Non-pigmented ciliary epithelial cell (primary cell): ENCODE measurements around the gene STPG2.
"Not testable (repeated sequence)": the region's sequence is repeated elsewhere in the genome, so short reads cannot be mapped to it uniquely, and the experiment has no call there.

Experiments
- DNase-seq: peaks from one replicate; pipeline ENCODE4 v3.0.0-alpha.2; 2010; ENCODE audit warnings: low read depth

Gene STPG2

DNA sequence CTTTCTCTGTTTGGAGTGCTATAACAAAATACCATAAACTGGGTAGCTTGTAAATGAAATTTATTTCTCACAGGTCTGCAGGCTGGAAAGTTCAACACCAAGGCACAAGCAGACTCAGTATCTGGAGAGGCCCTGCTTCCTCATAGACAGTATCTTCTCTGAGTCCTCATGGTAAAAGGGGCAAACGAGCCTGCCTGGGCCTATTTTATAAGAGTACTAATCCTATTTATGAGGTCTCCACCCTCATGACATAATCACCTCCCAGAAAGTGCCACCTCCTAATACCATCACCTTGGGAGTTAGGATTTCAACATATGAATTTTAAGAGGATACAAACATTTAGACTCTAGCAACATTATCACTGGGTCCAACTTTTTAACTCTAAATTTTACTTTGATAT lies 200.3 kb downstream of the STPG2 start:
- no peak for DNase-seq

DNA sequence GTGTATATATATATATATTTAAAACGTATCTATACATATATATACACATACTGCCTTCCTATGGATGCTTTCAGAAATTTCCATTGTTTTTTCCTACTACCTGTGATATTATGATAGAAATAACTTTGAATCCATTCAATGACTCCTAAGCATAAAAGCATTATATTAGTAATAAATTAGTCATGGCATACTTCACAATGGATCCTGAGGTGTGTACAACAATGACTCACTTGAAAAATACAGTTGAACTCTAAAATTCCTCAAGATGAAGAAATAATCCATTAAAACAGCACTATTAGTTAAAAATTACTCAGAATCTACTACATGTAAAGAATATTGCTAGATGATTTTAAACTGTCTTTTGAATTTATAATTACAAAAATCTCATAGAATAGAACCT lies 201.1 kb downstream of the STPG2 start:
- DNase-seq: no peak

DNA sequence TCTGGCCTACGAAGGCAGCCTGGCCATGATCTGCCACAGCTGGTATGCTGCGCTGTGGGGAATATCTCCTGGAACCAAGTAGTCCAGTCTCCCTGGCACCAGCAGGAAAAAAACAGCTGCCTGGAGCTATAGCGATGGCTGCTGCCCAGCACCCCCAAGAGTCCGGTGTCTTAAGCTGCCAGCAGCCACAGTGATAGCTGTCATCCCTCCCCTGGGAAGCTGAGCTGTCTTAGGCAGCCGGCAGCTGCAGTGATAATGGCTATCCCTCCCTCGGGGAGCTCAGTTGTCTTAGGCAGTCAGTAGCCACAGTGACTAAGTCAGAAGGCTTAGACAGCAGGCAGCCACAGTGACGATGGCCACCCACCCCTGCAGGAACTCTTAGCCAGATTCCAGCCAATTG lies 205.1 kb downstream of the STPG2 start:
- no peak for DNase-seq

DNA sequence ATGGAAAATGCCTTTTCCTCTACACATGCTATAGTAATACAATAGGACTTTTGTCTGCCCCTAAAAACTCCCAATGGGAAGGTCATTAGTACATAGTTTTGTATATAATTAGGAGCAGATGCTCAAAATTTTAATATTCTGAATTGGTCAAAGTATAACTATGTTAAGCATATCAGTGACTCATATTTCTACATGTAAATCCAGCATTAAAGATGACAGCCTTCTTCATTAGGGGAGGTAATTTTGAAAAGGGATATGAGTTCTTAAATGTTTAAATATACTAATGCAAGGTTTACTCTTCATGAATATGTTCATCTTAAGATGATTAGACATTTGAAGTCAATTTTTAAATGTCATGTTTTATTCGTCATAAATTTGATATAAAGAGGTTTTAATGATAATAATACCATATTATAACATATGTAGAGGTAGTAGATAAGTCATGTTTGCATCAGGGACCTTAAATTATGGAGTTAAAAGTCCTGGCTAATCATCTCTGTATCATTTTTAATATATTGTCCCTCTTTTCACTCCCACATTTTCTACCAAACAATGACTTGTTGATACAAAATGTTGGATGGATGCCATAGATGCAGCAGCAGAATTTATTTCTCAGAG lies 218.8 kb downstream of the STPG2 start:
- no peak for DNase-seq

DNA sequence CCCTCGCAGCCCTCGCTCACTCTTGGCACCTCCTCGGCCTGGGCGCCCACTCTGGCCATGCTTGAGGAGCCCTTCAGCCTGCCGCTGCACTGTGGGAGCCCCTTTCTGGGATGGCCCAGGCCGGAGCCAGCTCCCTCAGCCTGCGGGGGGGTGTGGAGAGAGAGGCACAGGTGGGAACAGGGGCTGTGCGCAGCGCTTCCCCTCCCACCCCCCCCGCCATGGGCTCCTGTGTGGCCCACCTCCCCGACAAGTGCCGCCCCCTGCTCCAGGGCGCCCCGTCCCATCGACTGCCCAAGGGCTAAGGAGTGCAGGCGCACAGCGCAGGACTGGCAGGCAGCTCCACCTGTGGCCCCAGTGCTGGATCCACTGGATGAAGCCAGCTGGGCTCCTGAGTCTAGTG lies 220.2 kb downstream of the STPG2 start:
- no peak for DNase-seq

DNA sequence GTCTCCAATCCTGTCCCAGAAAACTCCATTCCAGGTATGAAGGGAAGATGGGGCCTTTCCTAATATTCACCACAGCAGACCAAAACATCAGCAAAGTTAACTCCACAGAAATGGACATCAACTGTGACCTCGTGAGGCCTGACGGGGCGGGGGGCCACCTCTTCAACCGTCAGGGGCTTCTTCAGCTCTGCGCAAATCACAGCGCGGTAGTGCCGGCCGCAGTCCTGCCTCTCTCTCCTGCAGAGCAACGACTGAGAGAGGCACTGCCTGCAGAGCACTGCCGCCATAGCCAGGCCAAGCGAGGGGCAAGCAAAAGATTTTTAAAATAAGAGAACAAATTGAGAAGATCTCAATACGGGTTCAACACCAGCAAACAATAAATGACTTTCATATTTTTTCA lies 226.2 kb downstream of the STPG2 start:
- no peak for DNase-seq

DNA sequence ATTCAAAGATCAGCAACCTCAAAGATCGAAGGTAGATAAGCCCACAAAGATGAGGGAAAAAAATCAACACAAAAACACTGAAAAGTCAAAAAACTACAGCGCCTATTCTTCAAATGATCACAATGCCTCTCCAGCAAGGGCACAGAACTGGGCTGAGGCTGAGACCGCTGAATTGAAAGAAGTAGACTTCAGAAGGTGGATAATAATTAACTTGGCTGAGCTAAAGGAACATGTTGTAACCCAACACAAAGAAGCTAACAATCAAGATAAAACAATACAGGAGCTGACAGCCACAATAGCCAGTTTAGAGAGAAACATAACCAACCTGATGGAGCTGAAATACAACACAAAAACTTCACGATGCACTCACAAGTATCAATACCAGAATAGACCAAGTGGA lies 231.1 kb downstream of the STPG2 start:
- DNase-seq: no peak

DNA sequence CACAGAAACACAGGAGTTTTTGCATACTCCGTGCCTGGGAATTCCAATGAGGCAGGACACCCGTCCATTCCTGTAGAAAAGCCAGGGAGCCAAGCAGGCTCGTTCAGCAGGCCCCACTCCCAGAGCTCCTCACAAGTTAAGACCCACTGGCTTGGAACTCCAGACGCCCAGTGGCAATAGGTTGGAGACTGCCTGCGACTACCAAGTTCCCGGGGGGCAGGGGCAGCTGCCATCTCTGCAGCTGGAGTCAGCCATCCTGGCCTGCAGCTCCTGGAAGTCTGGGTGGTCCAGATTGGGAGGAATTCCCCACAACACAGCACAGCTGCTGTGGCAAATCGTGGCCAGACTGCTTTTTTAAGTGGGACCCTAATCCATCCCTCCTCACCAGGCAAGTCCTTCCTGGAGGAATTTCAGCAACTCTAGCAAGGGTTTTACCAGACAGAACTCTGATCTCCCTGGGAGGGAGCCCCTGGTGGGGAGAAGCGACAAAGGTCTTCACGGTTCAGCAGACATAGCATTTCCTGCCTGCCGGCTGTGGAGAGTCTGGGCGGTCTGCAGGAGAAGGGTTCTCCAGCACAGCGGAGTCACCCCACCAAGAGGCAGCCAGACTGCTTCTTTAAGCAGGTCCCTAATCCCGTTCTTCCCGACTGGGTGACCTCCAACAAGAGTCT lies 231.9 kb downstream of the STPG2 start:
- no peak for DNase-seq

DNA sequence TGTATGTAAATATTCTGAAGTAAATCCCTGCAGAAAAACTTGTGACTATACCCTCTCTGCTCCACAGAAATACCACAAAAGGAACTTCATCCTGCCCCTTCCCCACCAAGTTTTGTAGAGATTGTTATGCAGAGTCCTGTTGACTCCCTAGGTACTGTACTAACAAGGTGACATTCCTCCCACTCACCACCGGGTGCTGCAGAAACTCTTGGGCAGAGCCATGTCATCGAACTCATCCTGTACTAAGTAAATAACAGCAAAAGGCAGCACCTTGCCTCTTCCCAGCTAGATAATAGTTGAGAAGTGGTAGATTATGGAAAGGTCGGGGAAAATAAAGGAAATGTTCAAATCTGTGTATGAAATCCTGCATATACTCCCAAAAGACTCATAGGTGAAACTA lies 233.3 kb downstream of the STPG2 start:
- no peak for DNase-seq

DNA sequence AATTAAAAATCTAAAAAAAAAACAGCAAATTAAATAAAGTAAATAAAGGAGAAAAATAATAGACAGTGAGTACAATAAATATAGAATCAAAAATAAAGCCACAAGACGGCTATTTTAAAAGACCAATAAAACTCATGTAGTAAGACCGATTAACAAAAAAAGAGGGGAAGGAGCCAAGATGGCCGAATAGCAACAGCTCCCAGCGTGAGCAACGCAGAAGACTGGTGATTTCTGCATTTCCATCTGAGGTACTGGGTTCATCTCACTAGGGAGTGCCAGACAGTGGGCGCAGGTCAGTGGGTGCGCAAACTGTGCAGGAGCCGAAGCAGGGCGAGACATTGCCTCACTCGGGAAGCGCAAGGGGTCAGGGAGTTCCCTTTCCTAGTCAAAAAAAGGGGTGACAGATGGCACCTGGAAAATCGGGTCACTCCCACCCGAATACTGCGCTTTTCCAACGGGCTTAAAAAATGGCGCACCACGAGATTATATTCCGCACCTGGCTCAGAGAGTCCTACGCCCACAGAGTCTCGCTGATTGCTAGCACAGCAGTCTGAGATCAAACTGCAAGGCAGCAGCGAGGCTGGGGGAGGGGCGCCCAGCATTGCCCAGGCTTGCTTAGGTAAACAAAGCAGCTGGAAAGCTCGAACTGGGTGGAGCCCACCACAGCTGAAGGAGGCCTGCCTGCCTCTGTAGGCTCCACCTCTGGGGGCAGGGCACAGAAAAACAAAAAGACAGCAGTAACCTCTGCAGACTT lies 239.7 kb downstream of the STPG2 start:
- DNase-seq: not testable (repeated sequence)

DNA sequence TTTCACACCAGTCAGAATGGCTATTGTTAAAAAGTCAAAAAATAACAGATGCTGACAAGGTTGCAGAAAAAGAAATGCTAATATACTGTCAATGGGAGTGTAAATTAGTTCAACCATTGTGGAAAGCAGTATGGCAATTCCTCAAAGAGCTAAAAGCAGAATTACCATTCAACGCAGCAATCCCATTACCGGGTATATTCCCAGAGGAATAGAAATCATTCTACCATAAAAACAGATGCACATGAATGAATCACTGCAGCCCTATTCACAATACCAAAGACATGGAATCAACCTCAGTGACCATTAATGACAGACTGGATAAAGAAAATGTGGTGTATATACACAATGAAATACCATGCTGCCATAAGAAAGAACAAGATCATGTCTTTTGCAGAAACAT lies 243.0 kb downstream of the STPG2 start:
- no peak for DNase-seq

DNA sequence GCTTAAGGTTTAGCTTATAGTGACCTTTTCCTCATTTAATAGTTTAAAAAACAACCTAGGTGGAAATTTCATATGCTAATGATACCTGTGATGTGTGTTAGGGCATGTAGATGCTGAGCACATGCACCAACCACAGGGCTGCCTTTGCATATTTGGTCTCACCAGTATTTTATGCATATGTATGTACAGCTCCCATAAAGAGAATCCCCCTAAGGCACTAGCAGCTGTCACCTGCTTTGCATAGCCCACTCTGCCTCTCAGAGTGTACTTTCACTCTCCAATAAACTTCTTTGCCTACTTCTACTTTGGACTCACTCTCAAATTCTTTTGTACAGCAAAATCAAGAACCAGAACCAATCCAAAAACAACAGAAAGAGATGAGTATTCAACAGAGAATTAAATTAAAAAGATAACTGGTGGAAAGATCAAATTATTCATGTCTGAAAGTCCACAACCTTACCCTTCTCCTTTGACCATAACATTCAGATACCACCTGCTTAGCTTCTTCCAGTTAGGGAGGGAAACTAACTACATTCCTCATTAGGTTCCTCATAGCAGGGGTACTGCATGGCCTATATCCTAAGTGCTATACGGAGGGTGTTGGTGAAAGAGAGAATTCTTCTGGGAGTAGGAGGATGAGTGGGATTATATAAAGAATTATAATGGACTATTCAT lies 250.5 kb downstream of the STPG2 start:
- DNase-seq: no peak

DNA sequence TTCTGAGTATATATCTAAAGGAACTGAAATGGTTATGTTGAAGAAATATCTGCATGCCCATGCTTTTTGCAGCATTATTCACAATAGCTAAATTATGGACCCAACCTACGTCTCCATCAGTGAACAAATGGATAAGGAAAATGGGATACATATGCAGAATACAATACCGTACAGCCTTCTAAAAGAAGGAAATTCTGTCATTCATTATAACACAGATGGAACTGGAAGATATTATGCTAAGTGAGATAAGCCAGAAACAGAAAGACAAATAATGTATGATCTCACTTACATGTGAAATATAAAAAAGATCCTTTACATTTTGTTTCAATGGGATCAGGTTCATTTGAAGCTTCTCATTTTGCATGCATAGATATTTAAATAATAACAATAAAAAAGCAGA lies 263.3 kb downstream of the STPG2 start:
- no peak for DNase-seq

DNA sequence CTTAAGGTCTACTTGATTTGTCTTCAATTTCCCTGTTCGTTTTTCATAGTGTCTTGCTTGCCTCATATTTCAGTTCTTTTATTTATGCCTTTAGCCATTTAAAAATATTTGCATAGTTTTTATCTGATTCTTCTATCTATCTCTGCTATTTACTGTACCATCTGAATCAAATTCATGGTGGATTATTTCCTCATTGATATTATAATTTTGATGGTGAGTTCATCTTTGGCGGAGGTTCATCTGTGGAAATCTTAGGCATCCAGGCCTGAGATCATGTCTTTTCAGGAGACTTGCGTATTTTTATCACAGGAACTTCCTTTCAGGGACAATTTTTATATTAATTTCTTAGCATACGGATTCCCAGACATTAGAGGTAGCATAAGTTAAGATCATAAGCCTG lies 275.2 kb downstream of the STPG2 start:
- no peak for DNase-seq

DNA sequence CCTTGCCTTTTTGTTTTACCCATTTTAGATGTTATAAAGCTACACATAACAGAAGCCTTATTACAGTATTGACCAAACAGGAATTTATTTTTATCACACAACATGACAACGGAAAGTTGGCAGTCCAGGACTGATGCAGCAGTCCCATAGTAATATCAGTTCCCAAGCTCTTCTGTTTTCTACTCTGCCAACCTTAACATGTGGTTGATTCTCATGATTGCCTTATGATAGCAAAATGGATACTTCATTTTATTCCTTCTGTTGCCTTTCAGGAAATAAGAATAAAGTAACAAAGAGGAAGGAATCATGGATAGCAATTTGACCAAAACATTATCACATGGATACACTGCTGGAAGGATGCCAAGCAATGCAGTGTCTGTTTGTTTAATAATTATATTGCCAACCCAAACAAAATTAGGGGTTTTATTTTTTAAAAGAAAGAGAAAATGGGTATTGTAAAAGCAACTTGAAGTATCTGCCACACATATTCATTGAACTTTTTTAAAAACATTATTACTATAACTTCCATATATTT lies 275.7 kb downstream of the STPG2 start:
- no peak for DNase-seq

DNA sequence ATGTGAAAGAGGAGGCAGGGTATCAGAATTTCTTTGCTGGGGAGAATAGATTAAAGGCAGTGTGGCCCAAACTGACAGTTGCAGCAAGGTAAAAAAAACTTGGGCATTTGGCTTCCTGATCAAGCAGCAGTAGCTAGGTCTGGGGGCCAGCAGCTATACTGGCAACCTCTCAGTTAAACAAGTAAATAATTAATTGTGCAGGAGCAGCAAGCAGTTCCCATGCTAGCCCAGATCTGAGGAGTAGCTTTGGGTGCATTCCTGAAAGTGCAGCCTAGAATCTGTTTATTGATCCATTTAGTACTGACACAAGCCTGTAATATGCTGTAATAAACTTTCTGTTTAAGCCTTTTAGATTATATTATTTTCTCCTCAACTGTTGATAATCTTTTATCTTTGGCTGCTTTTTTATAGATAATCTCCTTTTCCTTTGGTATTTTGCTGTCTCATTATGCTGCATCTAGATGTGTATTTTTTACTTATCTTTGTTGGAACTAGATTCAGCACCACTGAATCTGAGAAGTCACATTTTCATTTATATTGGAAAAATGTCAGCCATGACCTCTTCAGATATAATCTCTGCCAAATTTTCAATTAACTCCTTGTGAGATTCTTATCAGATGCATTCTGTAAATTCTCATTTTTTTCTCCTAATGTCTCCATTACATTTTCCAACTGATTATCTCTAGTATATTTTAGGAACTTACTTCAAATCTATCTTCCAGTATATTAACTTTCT lies 276.3 kb downstream of the STPG2 start:
- DNase-seq: no peak

DNA sequence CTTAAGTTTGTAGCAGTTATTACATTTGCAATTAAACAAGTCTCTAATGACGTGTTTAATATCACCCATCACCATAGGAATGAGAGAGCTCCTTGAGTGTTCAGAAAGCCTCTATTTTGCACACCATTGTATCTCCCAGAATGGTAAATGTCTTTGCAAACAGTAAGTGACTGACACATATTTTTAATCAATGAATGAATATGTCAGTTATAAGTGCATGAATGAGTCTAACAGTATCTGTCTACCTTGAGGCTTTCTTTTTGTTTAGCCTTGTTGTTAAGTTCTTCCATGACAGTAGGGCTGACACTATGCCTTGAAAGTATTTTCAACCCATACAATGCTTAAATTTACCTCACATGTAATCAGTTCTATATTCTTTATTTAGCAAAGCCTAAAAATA lies 292.2 kb downstream of the STPG2 start:
- DNase-seq: no peak

DNA sequence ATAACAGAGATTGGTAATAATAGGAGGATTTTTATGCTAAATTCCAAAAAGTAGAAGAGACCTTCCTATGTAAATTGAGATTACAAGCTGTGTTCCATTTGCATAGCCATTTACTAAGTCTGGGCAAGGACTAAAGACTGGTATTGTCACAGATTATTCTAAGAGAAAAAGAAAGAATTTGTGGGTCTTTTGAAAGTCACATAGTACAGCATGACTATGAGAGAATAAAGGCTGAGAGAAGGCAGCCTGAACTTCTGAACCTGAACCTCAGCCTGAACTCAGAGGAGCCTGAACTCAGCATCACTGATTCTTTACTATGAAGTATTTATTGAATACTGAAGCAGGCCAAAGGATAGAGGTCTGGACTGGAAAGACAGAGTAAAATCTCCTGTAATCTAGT lies 297.5 kb downstream of the STPG2 start:
- DNase-seq: no peak

DNA sequence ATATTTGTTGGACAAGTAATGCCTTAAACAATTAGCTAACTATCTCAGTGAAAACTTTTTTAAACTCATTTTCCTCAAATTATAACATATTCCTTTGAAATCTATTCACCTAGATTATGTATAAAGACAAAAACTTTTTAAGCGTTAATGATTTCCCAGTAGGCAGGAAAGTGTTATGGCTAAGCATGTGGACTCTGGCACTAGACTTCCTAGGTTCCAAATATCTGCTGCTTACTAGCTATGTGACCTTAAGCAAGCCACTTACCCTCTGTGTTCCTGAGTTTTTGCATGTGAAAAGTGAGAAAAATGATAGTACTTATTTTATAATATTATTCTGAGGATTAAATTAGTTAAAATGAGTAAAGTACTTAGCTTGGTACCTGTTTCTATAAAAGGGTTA lies 301.8 kb downstream of the STPG2 start:
- no peak for DNase-seq

DNA sequence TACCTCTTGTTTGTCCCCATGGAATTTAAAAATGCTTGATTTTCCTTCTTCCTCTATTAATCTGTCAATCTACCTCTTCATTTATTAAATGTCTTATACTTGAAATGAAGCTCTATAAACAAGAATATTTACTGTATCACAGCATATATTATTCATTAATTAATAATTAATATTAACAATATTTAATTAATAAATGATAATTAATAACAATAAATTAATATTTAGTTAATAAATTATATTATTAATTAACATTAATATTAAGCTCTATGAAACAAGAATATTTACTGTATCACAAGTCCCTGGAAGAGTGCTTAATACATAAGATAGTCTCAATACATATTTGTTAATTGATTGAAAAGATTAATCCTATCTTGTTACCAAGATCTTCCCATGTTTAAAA lies 306.6 kb downstream of the STPG2 start:
- no peak for DNase-seq

DNA sequence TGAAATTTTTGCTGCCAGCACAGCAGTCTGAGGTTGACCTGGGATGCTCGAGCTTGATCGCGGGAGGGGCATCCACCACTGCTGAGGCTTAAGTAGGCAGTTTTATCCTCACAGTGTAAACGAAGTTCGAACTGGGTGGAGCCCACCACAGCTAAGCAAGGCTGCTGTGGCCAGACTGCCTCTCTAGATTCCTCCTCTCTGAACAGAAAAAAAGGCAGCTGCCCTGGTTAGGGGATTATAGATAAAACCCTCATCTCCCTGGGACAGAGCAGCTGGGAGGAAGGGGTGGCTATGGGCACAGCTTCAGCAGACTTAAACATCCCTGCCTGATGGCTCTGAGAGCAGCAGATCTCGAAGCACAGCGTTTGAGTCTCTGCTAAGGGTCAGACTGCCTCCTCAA lies 314.6 kb downstream of the STPG2 start:
- no peak for DNase-seq

DNA sequence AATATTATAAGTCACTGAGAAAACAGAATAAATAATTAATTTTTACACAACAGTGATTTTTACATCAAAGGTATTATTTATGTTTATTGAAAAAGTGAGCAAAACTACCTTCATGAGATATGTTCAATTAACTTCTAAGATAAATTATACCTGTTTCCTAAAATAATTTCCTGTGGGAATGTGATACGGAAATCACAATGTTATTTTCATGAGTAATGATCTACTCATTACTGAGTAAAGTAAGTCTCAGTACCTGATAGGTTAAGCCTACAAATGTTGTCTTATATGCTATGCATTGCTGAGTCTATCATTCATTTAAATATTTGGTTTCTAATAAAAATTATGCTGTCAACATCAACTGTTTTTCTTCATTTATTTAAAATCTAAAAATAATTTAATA lies 324.0 kb downstream of the STPG2 start:
- DNase-seq: no peak
